Subcutaneous adipose tissue (tissue), 4 donors: Measurements from ENCODE around the gene DOCK2. TPM values are rescaled to one million over a fixed set of nuclear protein-coding genes. Genes with fewer than 3 reads are reported as not detected.

Source experiments
- CTCF ChIP-seq: fragments of 450-650 bp; IDR thresholded peaks from one replicate; pipeline ENCODE4 v1.5.1; 2016; ENCODE audit warnings: low read depth, mild to moderate bottlenecking, control low read depth, antibody characterized with exemption, moderate library complexity
- total RNA-seq, 4 donors: library from RNA; depleted of rRNA; stranded (reverse); fragments of >200 nt; gene quantifications; one replicate each; pipeline ENCODE4 v1.1.0, GENCODE V29; 2016

Gene DOCK2
- total RNA-seq, 4 donors from 2014 or later, result 23.9 to 101 (median 51.1) TPM

GRCh38 chr5:169944115-169944514 lies 307.0 kb downstream of the DOCK2 start:
- TF ChIP-seq CTCF, result no peak

DNA sequence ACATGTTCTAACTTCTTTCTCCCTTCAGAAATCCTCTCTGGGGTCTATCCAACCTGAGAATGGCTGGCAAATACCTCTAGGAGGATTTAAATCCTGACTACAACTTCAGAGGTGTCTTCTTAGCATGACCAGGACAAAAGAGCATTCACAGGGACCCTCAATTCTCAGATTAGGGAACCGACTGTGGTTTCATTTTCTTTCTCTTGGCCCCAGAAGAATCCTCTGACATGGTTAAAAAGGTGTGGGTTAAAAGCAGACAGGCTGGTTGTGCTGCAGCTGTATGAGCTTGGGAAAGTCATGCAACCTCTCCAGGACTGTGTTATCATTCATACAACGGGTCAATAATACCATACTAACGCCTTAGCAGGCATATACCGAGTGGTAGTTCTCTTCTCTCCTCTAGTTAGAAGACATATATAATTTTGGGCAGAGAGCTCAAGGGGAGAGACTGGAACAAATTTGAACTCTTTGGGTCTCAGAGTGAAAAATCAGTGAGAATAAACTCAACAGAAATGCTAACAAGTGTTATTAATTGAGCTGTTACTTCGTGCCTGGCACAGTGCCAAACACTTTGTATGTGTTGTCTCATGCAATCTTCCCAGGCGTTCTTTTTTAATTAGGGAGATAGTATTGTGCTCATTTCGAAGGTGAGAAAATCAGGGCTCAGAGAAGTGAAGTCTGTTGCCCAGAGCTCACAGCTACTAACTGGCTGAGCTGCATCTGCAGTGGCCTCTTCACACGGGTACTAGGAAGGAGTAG lies 308.0 kb downstream of the DOCK2 start:
- no peak for TF ChIP-seq CTCF

GRCh38 chr5:169945831-169946261 lies 308.8 kb downstream of the DOCK2 start:
- TF ChIP-seq CTCF, result no peak

DNA sequence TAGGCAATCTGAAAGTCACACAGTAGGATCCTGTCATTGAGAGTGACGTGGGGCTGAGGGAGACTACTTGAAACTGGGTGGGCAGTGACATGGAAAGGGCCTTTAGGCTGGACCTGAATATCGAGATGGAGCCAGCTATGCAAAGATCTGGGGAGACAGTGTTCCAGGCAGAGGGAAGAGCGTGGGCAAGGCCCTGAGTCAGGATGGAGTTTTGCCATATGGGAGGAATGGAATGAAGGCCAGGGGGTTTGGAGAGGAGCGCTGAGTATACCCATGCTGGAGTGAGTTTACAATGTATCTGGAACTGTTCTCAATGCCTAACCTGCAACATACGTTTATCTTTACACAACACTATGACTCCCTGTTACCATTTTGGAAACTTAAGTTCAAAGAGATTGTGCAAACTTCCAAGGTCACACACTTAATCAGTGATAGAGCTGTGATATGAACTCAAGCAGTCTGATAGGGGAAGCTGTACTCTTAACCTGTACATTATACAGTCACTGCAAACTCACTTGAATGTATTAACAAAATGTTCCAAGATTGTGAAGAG lies 309.7 kb downstream of the DOCK2 start:
- TF ChIP-seq CTCF, result no peak

GRCh38 chr5:169950333-169950732 lies 313.3 kb downstream of the DOCK2 start:
- no peak for TF ChIP-seq CTCF

GRCh38 chr5:169954786-169955185 lies 317.7 kb downstream of the DOCK2 start:
- TF ChIP-seq CTCF, result no peak

DNA sequence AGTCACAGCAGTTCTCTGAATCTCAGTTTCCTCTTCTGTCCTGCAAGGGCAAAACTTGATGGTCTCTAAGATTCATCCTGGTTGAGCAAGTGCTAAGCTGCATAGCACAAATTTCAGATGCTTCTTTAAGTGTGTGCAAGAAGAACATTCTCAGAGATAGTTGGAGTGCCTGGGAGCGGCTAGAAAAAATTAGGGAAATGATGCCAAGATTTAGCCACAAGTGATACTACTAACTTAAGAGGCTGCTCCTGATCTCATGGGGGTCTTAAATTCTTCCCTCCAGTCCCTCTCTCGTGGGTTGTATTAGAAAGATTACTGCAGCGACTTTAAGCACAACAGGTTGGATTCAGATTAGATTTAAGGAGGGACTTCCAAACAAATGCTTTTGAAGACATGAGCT lies 319.1 kb downstream of the DOCK2 start:
- TF ChIP-seq CTCF, result no peak
